ENCODE results near the gene SUV39H2.
"Not testable (repeated sequence)": the region's sequence is repeated elsewhere in the genome, so short reads cannot be mapped to it uniquely, and the experiment has no call there.

SUV39H2 gene

GRCh38 chr10:14916600-14916999, 37.9 kb downstream of the SUV39H2 start:
- peaks cover 4% of the 10 kb centered on the region for H3K36me3 ChIP-seq (ENCODE audit: control insufficient read depth, insufficient read depth, low read length)
- H3K4me3 ChIP-seq (ENCODE audit: low read length), result no peak overlapping the region
- no peak overlapping the region for H3K9ac ChIP-seq (ENCODE audit: low read length)
- no peaks in the 10 kb centered on the region for H3K4me1 ChIP-seq (ENCODE audit: control insufficient read depth, insufficient read depth, low read length)
- H3K27me3 ChIP-seq (ENCODE audit: control insufficient read depth, insufficient read depth, low read length), result no peaks in the 10 kb centered on the region
- no peaks in the 10 kb centered on the region for H3K9me3 ChIP-seq (ENCODE audit: control insufficient read depth, low read length)

- Histone ChIP-seq H3K9me3 (ENCODE audit: control insufficient read depth, low read length) (no peaks in the 10 kb centered on the region), H3K4me3 (ENCODE audit: low read length) (no peak overlapping the region), H3K4me1 (ENCODE audit: control insufficient read depth, insufficient read depth, low read length) (no peaks in the 10 kb centered on the region), H3K9ac (ENCODE audit: low read length) (no peak overlapping the region), H3K27me3 (ENCODE audit: control insufficient read depth, insufficient read depth, low read length) (no peaks in the 10 kb centered on the region), H3K36me3 (ENCODE audit: control insufficient read depth, insufficient read depth, low read length) (peaks cover 4% of the 10 kb centered on the region)
Measured at GRCh38 chr10:14917827-14918226, 39.2 kb downstream of the SUV39H2 start.

DNA sequence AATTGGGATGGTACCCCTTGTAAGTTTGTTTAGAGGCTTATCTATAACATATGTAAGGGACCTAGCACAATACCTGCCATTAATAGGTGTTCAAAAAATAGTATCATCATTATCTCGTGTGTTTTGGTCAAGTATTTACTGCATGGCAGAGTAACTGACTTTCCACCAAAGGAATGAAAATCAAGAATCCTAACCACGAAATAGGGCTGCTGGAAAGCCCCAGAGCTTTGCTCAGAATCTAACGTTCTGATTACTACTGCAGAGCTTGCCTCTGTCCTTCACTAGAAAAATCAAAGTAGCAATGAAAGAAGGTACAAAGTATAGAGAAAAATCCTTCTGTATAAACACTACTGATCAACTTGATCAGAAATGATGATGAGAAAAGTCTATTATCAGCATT, 40.3 kb downstream of the SUV39H2 start:
- Histone ChIP-seq H3K4me1 (ENCODE audit: control insufficient read depth, insufficient read depth, low read length) (no peaks in the 10 kb centered on the region), H3K27me3 (ENCODE audit: control insufficient read depth, insufficient read depth, low read length) (no peaks in the 10 kb centered on the region), H3K9ac (ENCODE audit: low read length) (no peak overlapping the region), H3K36me3 (ENCODE audit: control insufficient read depth, insufficient read depth, low read length) (peaks cover 8% of the 10 kb centered on the region), H3K4me3 (ENCODE audit: low read length) (no peak overlapping the region), H3K9me3 (ENCODE audit: control insufficient read depth, low read length) (no peaks in the 10 kb centered on the region)

- H3K9me3 ChIP-seq (ENCODE audit: control insufficient read depth, low read length), result no peaks in the 10 kb centered on the region
- H3K27me3 ChIP-seq (ENCODE audit: control insufficient read depth, insufficient read depth, low read length), result no peaks in the 10 kb centered on the region
- H3K9ac ChIP-seq (ENCODE audit: low read length), result no peak overlapping the region
- peaks cover 13% of the 10 kb centered on the region for H3K36me3 ChIP-seq (ENCODE audit: control insufficient read depth, insufficient read depth, low read length)
- H3K4me3 ChIP-seq (ENCODE audit: low read length), result no peak overlapping the region
- no peaks in the 10 kb centered on the region for H3K4me1 ChIP-seq (ENCODE audit: control insufficient read depth, insufficient read depth, low read length)
Measured at GRCh38 chr10:14924013-14924412, 45.3 kb downstream of the SUV39H2 start.

- Histone ChIP-seq H3K4me1 (ENCODE audit: control insufficient read depth, insufficient read depth, low read length) (no peaks in the 10 kb centered on the region), H3K4me3 (ENCODE audit: low read length) (no peak overlapping the region), H3K9me3 (ENCODE audit: control insufficient read depth, low read length) (no peaks in the 10 kb centered on the region), H3K36me3 (ENCODE audit: control insufficient read depth, insufficient read depth, low read length) (peaks cover 13% of the 10 kb centered on the region), H3K27me3 (ENCODE audit: control insufficient read depth, insufficient read depth, low read length) (no peaks in the 10 kb centered on the region), H3K9ac (ENCODE audit: low read length) (no peak overlapping the region)
Measured at GRCh38 chr10:14925268-14925667, 46.6 kb downstream of the SUV39H2 start.

- Histone ChIP-seq H3K9ac (ENCODE audit: low read length) (no peak overlapping the region), H3K9me3 (ENCODE audit: control insufficient read depth, low read length) (no peaks in the 10 kb centered on the region), H3K4me1 (ENCODE audit: control insufficient read depth, insufficient read depth, low read length) (no peaks in the 10 kb centered on the region), H3K27me3 (ENCODE audit: control insufficient read depth, insufficient read depth, low read length) (no peaks in the 10 kb centered on the region), H3K36me3 (ENCODE audit: control insufficient read depth, insufficient read depth, low read length) (peaks cover 13% of the 10 kb centered on the region), H3K4me3 (ENCODE audit: low read length) (no peak overlapping the region)
Measured at GRCh38 chr10:14926061-14926470, 47.4 kb downstream of the SUV39H2 start.

DNA sequence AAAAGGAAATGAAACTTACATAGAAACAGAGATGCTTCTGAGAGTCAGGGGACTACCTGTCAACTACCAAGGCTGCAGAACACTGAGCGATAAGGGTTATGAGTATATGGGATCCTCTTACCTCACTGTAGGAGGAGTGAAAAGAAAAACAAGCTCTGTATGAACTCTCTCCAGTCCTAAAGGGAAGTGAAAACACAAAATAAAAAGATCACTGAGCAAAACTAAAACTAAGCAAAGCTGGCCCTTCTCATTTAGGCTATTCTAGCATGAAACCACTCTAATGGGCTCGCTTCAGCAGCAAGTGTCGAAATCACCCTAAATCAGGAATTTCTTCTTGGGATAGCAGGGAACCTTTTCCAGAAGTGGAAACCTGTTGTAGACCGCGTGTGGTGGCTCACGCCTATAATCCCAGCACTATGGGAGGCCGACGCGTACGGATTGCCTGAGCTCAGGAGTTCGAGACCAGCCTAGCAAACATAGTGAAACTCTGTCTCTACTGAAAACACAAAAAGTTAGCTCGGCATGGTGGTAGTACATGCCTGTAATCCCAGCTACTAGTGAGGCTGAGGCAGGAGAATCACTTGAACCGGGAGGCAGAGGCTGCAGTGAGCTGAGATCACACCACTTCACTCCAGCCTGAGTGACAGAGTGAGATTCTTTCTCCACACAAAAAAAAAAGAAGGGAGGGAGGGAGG, 48.2 kb downstream of the SUV39H2 start:
- Histone ChIP-seq H3K9me3 (ENCODE audit: control insufficient read depth, low read length) (no peaks in the 10 kb centered on the region), H3K4me3 (ENCODE audit: low read length) (no peak overlapping the region), H3K9ac (ENCODE audit: low read length) (no peak overlapping the region), H3K4me1 (ENCODE audit: control insufficient read depth, insufficient read depth, low read length) (no peaks in the 10 kb centered on the region), H3K27me3 (ENCODE audit: control insufficient read depth, insufficient read depth, low read length) (no peaks in the 10 kb centered on the region), H3K36me3 (ENCODE audit: control insufficient read depth, insufficient read depth, low read length) (peaks cover 13% of the 10 kb centered on the region)

- H3K36me3 ChIP-seq (ENCODE audit: control insufficient read depth, insufficient read depth, low read length), result peaks cover 2% of the 10 kb centered on the region
- no peaks in the 10 kb centered on the region for H3K27me3 ChIP-seq (ENCODE audit: control insufficient read depth, insufficient read depth, low read length)
- no peaks in the 10 kb centered on the region for H3K9me3 ChIP-seq (ENCODE audit: control insufficient read depth, low read length)
- H3K4me3 ChIP-seq (ENCODE audit: low read length), result no peak overlapping the region
- H3K4me1 ChIP-seq (ENCODE audit: control insufficient read depth, insufficient read depth, low read length), result no peaks in the 10 kb centered on the region
- H3K9ac ChIP-seq (ENCODE audit: low read length), result no peak overlapping the region
Measured at GRCh38 chr10:14930610-14931009, 51.9 kb downstream of the SUV39H2 start.

DNA sequence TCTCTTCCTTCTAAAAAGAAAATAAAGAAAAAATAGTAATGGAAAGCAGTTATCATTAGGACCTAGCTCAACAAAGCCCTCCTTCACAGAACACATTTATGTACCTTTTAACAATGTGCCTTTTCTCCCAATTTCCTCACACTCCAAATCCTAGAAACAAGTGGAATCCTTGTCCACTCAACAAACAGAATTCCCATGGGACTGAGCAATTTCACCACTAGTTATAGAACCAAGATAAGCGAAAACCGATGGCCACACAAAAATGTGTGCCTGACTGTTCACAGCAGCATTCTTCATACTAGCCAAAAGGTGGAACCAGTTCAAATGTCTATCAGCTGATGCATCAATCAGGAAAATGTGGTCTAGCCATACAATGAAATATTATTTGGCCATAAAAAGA, 57.9 kb downstream of the SUV39H2 start:
- no peak overlapping the region for H3K9ac ChIP-seq (ENCODE audit: low read length)
- H3K9me3 ChIP-seq (ENCODE audit: control insufficient read depth, low read length), result no peaks in the 10 kb centered on the region
- no peaks in the 10 kb centered on the region for H3K4me1 ChIP-seq (ENCODE audit: control insufficient read depth, insufficient read depth, low read length)
- H3K4me3 ChIP-seq (ENCODE audit: low read length), result no peak overlapping the region
- no peaks in the 10 kb centered on the region for H3K36me3 ChIP-seq (ENCODE audit: control insufficient read depth, insufficient read depth, low read length)
- no peaks in the 10 kb centered on the region for H3K27me3 ChIP-seq (ENCODE audit: control insufficient read depth, insufficient read depth, low read length)

GRCh38 chr10:14938971-14939370, 60.3 kb downstream of the SUV39H2 start:
- not testable (repeated sequence) for H3K4me1 ChIP-seq (ENCODE audit: control insufficient read depth, insufficient read depth, low read length); H3K27me3 ChIP-seq (ENCODE audit: control insufficient read depth, insufficient read depth, low read length); H3K36me3 ChIP-seq (ENCODE audit: control insufficient read depth, insufficient read depth, low read length)

DNA sequence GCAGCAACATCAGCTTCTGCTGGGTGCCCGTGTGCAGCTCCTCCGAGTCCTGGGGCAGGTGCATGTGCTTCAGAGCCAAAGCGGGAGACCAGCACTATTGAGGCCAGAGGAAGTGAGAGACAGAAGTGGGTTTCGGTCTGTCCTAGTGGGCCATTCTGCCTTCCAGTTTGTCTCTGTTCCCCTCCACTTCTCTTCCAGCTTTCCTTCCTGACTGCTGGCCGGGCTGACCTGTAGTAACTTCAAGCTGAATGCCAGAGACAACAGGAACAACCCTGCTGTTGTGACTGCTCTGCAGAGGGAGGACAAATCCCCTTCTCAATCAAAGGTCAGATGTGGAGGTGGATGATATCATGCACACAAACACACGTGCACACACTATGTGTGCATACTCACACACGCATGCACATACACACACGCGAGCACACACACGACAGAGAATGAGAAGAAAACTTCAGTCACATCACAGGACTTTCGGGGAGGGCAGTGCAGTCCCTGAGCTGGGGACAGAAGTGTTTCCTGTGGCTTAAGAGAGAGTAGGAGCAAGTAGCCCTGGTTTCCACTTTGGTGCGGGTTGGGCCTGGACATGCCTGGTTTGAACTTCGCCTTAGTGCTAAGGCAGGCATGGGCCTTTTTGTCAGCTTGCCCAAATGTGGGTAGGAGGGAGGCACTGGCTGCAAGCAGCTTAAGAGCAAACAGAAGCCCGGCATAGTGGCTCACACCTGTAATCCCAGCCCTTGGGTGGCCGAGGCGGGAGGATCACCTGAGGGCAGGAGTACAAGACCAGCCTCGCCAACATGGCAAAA, 63.7 kb downstream of the SUV39H2 start:
- not testable (repeated sequence) for H3K4me3 ChIP-seq (ENCODE audit: low read length); H3K9me3 ChIP-seq (ENCODE audit: control insufficient read depth, low read length); H3K27me3 ChIP-seq (ENCODE audit: control insufficient read depth, insufficient read depth, low read length); H3K4me1 ChIP-seq (ENCODE audit: control insufficient read depth, insufficient read depth, low read length); H3K36me3 ChIP-seq (ENCODE audit: control insufficient read depth, insufficient read depth, low read length); H3K9ac ChIP-seq (ENCODE audit: low read length)

More at GRCh38 chr10:14938971-14939370, 60.3 kb downstream of the SUV39H2 start:
- H3K9ac ChIP-seq (ENCODE audit: low read length); H3K4me3 ChIP-seq (ENCODE audit: low read length); H3K9me3 ChIP-seq (ENCODE audit: control insufficient read depth, low read length): not testable (repeated sequence)

DNA sequence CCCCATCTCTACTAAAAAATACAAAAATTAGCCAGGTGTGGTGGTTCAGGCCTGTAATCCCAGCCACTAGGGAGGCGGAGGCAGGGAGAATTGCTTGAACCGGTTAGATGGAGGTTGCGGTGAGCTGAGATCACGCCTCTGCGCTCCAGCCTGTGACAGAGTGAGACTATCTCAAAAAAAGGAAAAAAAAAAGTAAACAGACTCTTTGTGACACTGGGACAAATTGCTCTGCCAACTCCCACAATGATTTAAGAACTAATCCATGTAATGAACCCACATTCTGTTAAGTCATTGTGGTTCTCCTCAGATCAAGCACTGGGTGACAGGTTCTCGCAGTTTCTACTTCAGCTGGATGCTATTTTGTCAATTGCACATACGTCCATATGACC, 64.3 kb downstream of the SUV39H2 start:
- not testable (repeated sequence) for H3K27me3 ChIP-seq (ENCODE audit: control insufficient read depth, insufficient read depth, low read length); H3K4me3 ChIP-seq (ENCODE audit: low read length); H3K9ac ChIP-seq (ENCODE audit: low read length); H3K9me3 ChIP-seq (ENCODE audit: control insufficient read depth, low read length); H3K4me1 ChIP-seq (ENCODE audit: control insufficient read depth, insufficient read depth, low read length); H3K36me3 ChIP-seq (ENCODE audit: control insufficient read depth, insufficient read depth, low read length)

Data from mucosa of stomach (tissue), 1 donor.